Gastrocnemius medialis (tissue), 4 donors: ENCODE results near the gene ELAVL1. TPM values are rescaled to one million over a fixed set of nuclear protein-coding genes. Genes with fewer than 3 reads are reported as not detected.

ENCODE experiments used
- ATAC-seq, 2 donors: fragments of 150-250 bp; one replicate each; pipeline ENCODE4 v1.9.1; 2016
- DNase-seq, 2 donors: peaks; one replicate each; pipeline ENCODE4 v3.0.0-alpha.2; 2019
- H3K27ac ChIP-seq, 4 donors: fragments of 200-600 bp; sonication (generic); 1 replicate in 1 of 4; 2 replicates in 3 of 4; pipeline ENCODE4 v1.5.1; 2016 to 2018; ENCODE audit warnings: mild to moderate bottlenecking in 2 of 4, moderate library complexity in 1 of 4
- H3K27me3 ChIP-seq, 3 donors: fragments of 200-600 bp; sonication (generic) in 2 of 3; 1 replicate in 1 of 3; 2 replicates in 2 of 3; pipeline versions ENCODE4 v1.5.1 to v1.6.0; 2016 to 2019; ENCODE audit warnings: mild to moderate bottlenecking in 1 of 3, moderate library complexity in 1 of 3
- H3K36me3 ChIP-seq, 2 donors: fragments of 200-600 bp; sonication (generic) in 1 of 2; one replicate each; pipeline ENCODE4 v1.5.1; 2017 to 2018
- H3K4me1 ChIP-seq, 2 donors: fragments of 200-600 bp; sonication (generic) in 1 of 2; one replicate each; pipeline ENCODE4 v1.5.1; 2016 to 2017; ENCODE audit warnings: mild to moderate bottlenecking in 2 of 2
- H3K4me3 ChIP-seq, 4 donors: fragments of 200-600 bp; sonication (generic) in 3 of 4; 1 replicate in 1 of 4; 2 replicates in 3 of 4; pipeline ENCODE4 v1.5.1; 2016 to 2019; ENCODE audit warnings: mild to moderate bottlenecking in 2 of 4
- H3K9me3 ChIP-seq, 3 donors: fragments of 200-600 bp; sonication (generic) in 2 of 3; 1 replicate in 1 of 3; 2 replicates in 2 of 3; pipeline ENCODE4 v1.5.1; 2016 to 2019
- POLR2A ChIP-seq, 2 donors: fragments of 450-650 bp; IDR thresholded peaks; one replicate each; pipeline ENCODE4 v1.6.1; 2017; ENCODE audit warnings: antibody characterized with exemption in 2 of 2, mild to moderate bottlenecking in 2 of 2, moderate library complexity in 2 of 2
- in situ Hi-C, 4 donors: fragments of 200-750 bp; cut with MboI; loops; one replicate each; pipeline versions ENCODE4 v1.15.0 to v1.8.0; 2017; ENCODE audit warnings: low sequenced_read_pairs in 4 of 4
- intact Hi-C: fragments of 100-400 bp; cut with DNase I; formaldehyde crosslinking; loops from one replicate; pipeline ENCODE4 v1.15.1; 2023; ENCODE audit warnings: low total_unique reads
- total RNA-seq, 4 donors: library from RNA; depleted of rRNA; stranded (reverse); fragments of >200 nt; gene quantifications; one replicate each; pipeline versions ENCODE4 v1.1.0 to v1.2.3, GENCODE V29; 2016
- TF ChIP-seq, protein P1 (sequence below), 5 experiments: fragments of 450-650 bp in 3 of 5; fragments of 200-600 bp in 2 of 5; sonication (generic) in 2 of 5; IDR thresholded peaks in 4 of 5; conservative IDR thresholded peaks in 1 of 5; 1 replicate in 4 of 5; 2 replicates in 1 of 5; pipeline ENCODE4 v1.5.1; 2016 to 2019; ENCODE audit warnings: antibody characterized with exemption in 5 of 5, mild to moderate bottlenecking in 3 of 5, moderate library complexity in 3 of 5

The ELAVL1 gene
- total RNA-seq, 4 donors from 2014 or later = 18.2 to 40.5 (median 28.9) TPM

GRCh38 chr19:7944177-7944761 is 61.2 kb downstream of the ELAVL1 start:
- ATAC-seq = peak; percentile 69 to 78
- H3K9me3 ChIP-seq = no peaks in the 10 kb centered on the region
- H3K27me3 ChIP-seq = no peaks in the 10 kb centered on the region
- peaks cover 0 to 17% of the 10 kb centered on the region in 2 donors for H3K36me3 ChIP-seq
- peaks cover 10 to 19% of the 10 kb centered on the region in 2 donors for H3K4me1 ChIP-seq
- intact Hi-C loops = loop anchor here (1.0 to 10.0 kb wide), 3 partner anchors 58 to 891 kb away; partner anchors contain the start of genes MBD3L1 and ZNF558
- peak overlapping the region; percentile 67 to 97 (median 82) for H3K4me3 ChIP-seq
- TF ChIP-seq, protein P1, sequence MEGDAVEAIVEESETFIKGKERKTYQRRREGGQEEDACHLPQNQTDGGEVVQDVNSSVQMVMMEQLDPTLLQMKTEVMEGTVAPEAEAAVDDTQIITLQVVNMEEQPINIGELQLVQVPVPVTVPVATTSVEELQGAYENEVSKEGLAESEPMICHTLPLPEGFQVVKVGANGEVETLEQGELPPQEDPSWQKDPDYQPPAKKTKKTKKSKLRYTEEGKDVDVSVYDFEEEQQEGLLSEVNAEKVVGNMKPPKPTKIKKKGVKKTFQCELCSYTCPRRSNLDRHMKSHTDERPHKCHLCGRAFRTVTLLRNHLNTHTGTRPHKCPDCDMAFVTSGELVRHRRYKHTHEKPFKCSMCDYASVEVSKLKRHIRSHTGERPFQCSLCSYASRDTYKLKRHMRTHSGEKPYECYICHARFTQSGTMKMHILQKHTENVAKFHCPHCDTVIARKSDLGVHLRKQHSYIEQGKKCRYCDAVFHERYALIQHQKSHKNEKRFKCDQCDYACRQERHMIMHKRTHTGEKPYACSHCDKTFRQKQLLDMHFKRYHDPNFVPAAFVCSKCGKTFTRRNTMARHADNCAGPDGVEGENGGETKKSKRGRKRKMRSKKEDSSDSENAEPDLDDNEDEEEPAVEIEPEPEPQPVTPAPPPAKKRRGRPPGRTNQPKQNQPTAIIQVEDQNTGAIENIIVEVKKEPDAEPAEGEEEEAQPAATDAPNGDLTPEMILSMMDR (IDR thresholded peaks at IDR 0.05 in 4 of 5, conservative IDR thresholded peaks at IDR 0.05 in 1 of 5) = peak; percentile 88 to 96 (median 88)
- TF ChIP-seq POLR2A (IDR thresholded peaks at IDR 0.05) = no peak
- peak; percentile 65 to 84 for DNase-seq
- H3K27ac ChIP-seq = peak overlapping the region; percentile 94 to 100 (median 98)
- in situ Hi-C loops = loop anchor here (5.0 to 10.0 kb wide), 2 partner anchors 58 to 311 kb away; no protein-coding TSS in a partner anchor

DNA sequence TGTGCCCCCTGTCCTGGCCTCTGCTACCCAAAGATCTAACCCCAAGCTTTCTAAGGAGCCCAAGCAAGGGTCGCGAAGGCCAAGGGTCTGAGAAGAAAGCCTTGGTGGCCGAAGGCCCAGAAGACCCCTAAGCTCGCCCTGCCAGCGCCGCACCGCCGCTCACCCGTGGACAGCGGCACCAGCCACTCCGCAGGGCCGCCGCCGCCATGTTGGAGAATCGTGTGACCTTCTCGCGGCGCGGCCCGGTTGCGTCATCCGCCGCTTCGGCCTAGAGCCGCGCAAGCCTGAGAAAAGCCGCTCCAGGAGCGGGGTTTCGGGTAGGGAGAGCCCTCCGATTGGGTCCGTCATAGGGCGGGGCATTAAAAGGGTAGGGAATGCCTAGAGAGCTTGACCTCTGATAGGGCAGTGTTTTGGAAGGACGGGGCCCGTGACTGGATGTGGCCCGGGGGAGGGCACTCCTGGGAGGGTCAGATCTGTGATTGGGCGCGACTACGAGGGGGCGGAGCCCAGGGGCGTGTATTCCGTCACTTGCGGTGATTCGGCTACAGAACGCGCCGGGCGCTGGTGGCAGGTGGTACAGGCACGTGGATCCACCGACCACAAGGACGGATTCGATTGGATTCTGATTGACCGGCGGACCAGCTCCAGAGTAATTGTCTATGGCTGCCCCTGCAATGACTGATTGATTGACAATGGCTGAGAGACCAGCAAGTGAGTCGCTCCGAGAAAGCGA is 61.8 kb downstream of the ELAVL1 start, which contains the start of gene TIMM44:
Gene TIMM44 (minus strand): TSS at position 223 of the 733 bp plus-strand sequence. CDS start 15 bp downstream, at position 208.
- peaks cover 10 to 19% of the 10 kb centered on the region in 2 donors for H3K4me1 ChIP-seq
- intact Hi-C loops (loop anchor here (1.0 to 10.0 kb wide), 5 partner anchors 23 to 891 kb away; partner anchors contain the start of genes MAP2K7, MBD3L1, SNAPC2 and ZNF558), in situ Hi-C loops (loop anchor here (5.0 to 10.0 kb wide), 2 partner anchors 59 to 311 kb away; no protein-coding TSS in a partner anchor)
- no peaks in the 10 kb centered on the region for H3K9me3 ChIP-seq
- H3K27me3 ChIP-seq = no peaks in the 10 kb centered on the region
- ATAC-seq = peak; percentile 97 to 98
- H3K4me3 ChIP-seq = peak within 1 kb of the TSS; percentile 67 to 97 (median 82)
- peak within 1 kb of the TSS; percentile 94 to 100 (median 98) for H3K27ac ChIP-seq
- peak; percentile 92 to 97 for TF ChIP-seq POLR2A (IDR thresholded peaks at IDR 0.05)
- TF ChIP-seq, protein P1 (IDR thresholded peaks at IDR 0.05 in 4 of 5, conservative IDR thresholded peaks at IDR 0.05 in 1 of 5) = no peak
- H3K36me3 ChIP-seq = peaks cover 0 to 24% of the 10 kb centered on the region in 2 donors
- peak; percentile 100 for DNase-seq

- peaks cover 10 to 19% of the 10 kb centered on the region in 2 donors for H3K4me1 ChIP-seq
- H3K27ac ChIP-seq = peak overlapping the region; percentile 94 to 100 (median 98)
- H3K9me3 ChIP-seq = no peaks in the 10 kb centered on the region
- intact Hi-C loops = loop anchor here (1.0 to 10.0 kb wide), 3 partner anchors 23 to 892 kb away; partner anchors contain the start of genes MAP2K7, MBD3L1, SNAPC2 and ZNF558
- no peaks in the 10 kb centered on the region for H3K27me3 ChIP-seq
- TF ChIP-seq, protein P1 (IDR thresholded peaks at IDR 0.05 in 4 of 5, conservative IDR thresholded peaks at IDR 0.05 in 1 of 5) = no peak
- no peak for TF ChIP-seq POLR2A (IDR thresholded peaks at IDR 0.05)
- H3K4me3 ChIP-seq = peak overlapping the region; percentile 67 to 97 (median 82)
- H3K36me3 ChIP-seq = peaks cover 0 to 30% of the 10 kb centered on the region in 2 donors
- no peak for DNase-seq
- in situ Hi-C loops = loop anchor here (5.0 to 10.0 kb wide), 2 partner anchors 59 to 312 kb away; no protein-coding TSS in a partner anchor
- ATAC-seq = no peak
Observed at GRCh38 chr19:7942981-7943443, 62.4 kb downstream of the ELAVL1 start.

DNA sequence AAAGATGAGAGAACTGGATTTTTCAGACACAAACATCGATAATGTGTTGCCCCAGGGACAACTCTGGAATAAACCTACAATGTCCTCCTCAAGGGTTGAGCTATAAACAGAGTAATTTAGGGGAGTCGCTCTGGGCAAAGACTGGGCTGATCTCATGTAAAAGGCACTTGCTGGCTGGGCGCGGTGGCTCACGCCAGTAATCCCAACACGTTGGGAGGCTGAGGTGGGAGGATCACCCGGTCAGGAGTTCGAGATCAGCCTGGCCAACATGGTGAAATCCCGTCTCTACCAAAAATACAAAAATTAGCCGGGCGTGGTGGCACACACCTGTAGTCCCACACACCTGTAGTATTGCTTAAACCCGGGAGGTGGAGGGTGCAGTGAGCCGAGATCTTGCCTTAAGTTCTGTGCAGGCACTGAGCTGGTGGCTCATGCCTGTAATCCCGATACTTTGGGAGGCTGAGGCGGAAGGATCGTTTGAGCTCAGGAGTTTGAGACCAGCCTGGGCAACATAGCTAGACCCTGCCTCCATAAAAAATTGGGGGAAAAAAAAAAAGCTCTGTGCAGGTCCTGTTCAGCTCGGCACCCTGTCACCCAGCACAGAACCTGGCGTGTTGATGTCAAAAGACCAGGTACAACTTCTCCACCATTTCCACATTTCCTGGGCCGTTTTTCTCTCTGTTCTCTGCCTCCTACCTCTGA is 63.4 kb downstream of the ELAVL1 start:
- intact Hi-C loops (loop anchor here (10.0 kb wide), 1 partner anchor 893 kb away; the partner anchor contains the start of genes MBD3L1 and ZNF558), in situ Hi-C loops (loop anchor here (5.0 to 10.0 kb wide), 2 partner anchors 60 to 313 kb away; no protein-coding TSS in a partner anchor)
- Histone ChIP-seq H3K9me3 (no peaks in the 10 kb centered on the region), H3K36me3 (peaks cover 0 to 39% of the 10 kb centered on the region in 2 donors), H3K4me1 (peaks cover 10 to 19% of the 10 kb centered on the region in 2 donors), H3K27ac (peak overlapping the region; percentile 94 to 100 (median 98)), H3K4me3 (peak overlapping the region in 3 of 4 donors; percentile 76 to 97 (median 88)), H3K27me3 (no peaks in the 10 kb centered on the region)
- no peak for TF ChIP-seq POLR2A (IDR thresholded peaks at IDR 0.05)
- TF ChIP-seq, protein P1 (IDR thresholded peaks at IDR 0.05 in 4 of 5, conservative IDR thresholded peaks at IDR 0.05 in 1 of 5) = no peak
- no peak for DNase-seq
- no peak for ATAC-seq
